ENCODE data around the gene DENND4A.

The DENND4A gene

GRCh38 chr15:65772930-65773329 lies 19.2 kb downstream of the DENND4A start:
- no peak for TF ChIP-seq CTCF (IDR thresholded peaks at IDR 0.05; ENCODE audit: extremely low read depth, missing control alignments)
- no peak for DNase-seq (ENCODE audit: low spot score)

GRCh38 chr15:65771870-65772269 lies 20.2 kb downstream of the DENND4A start:
- DNase-seq (ENCODE audit: low spot score) = no peak
- TF ChIP-seq CTCF (IDR thresholded peaks at IDR 0.05; ENCODE audit: extremely low read depth, missing control alignments) = no peak

- TF ChIP-seq CTCF (IDR thresholded peaks at IDR 0.05; ENCODE audit: extremely low read depth, missing control alignments) = no peak
- no peak for DNase-seq (ENCODE audit: low spot score)
Observed at GRCh38 chr15:65769482-65769881, 22.6 kb downstream of the DENND4A start.

- no peak for DNase-seq (ENCODE audit: low spot score)
- no peak for TF ChIP-seq CTCF (IDR thresholded peaks at IDR 0.05; ENCODE audit: extremely low read depth, missing control alignments)
Observed at GRCh38 chr15:65767895-65768294, 24.2 kb downstream of the DENND4A start.

- DNase-seq (ENCODE audit: low spot score) = no peak
- TF ChIP-seq CTCF (IDR thresholded peaks at IDR 0.05; ENCODE audit: extremely low read depth, missing control alignments) = no peak
Observed at GRCh38 chr15:65767264-65767595, 24.9 kb downstream of the DENND4A start.

- no peak for DNase-seq (ENCODE audit: low spot score)
- TF ChIP-seq CTCF (IDR thresholded peaks at IDR 0.05; ENCODE audit: extremely low read depth, missing control alignments) = no peak
Observed at GRCh38 chr15:65766422-65767263, 25.4 kb downstream of the DENND4A start.

GRCh38 chr15:65765106-65765505 lies 27.0 kb downstream of the DENND4A start:
- TF ChIP-seq CTCF (IDR thresholded peaks at IDR 0.05; ENCODE audit: extremely low read depth, missing control alignments) = no peak
- no peak for DNase-seq (ENCODE audit: low spot score)
